K562 (cell line): ENCODE data around the gene LIMS2. TPM values are rescaled to one million over a fixed set of nuclear protein-coding genes. Genes with fewer than 3 reads are reported as not detected.
A peak's percentile ranks its signal among the peaks of the same experiment; 100 is the strongest.

Source experiments
- ATAC-seq: fragments of 200-7000 bp; cut with Tn5 transposase; 3 replicates; pipeline ENCODE4 v1.9.1; 2020; ENCODE audit warnings: moderate library complexity
- BruUV-seq: library from RNA; stranded (reverse); fragments of 400-500 nt; replicated peaks from 2 replicates; lab custom pipeline; 2021; lab: Mats Ljungman, UMichigan
- CTCF ChIA-PET: fragments of 300-600 bp; formaldehyde crosslinking; extraction: SDS; loops from one replicate; lab custom pipeline; 2021; ENCODE audit warnings: low intra/inter-chr PET ratio; lab: Yijun Ruan, JAX
- POLR2A ChIA-PET: fragments of 300-600, 350-650 bp; sonication (Branson Sonifier 250); formaldehyde crosslinking; extraction: SDS; loops from one replicate; lab custom pipeline; 2021; ENCODE audit warnings: antibody characterized with exemption, inconsistent platforms; lab: Yijun Ruan, JAX
- DNase-seq, 4 experiments: peaks; one replicate each; pipeline versions ENCODE4 v3.0.0 to v3.0.0-alpha.2; 2011 to 2018; ENCODE audit warnings: low spot score in 3 of 4, mixed read lengths in 3 of 4; ENCODE audit errors: extremely low read depth in 1 of 4
- FAIRE-seq: peaks from 2 replicates; lab custom pipeline; 2011; peaks lifted over from hg19 to GRCh38; lab: Jason Lieb, UNC
- H2AFZ ChIP-seq: 2 replicates; pipeline ENCODE4 v1.6.0; 2011; ENCODE audit warnings: low read depth, low read length, control low read depth, inconsistent platforms
- H3K27ac ChIP-seq: fragments of 200-600 bp; 3 replicates; pipeline ENCODE4 v1.8.0; 2011; ENCODE audit warnings: low read depth, mild to moderate bottlenecking, control low read depth, inconsistent platforms, low read length, moderate library complexity, mixed read lengths; ENCODE audit errors: extremely low read depth
- H3K27me3 ChIP-seq, 2 experiments: fragments of 300-600 bp in 1 of 2; 2 replicates in 1 of 2; 3 replicates in 1 of 2; pipeline versions ENCODE4 v1.6.0 to v1.8.0; 2011; ENCODE audit warnings: inconsistent platforms in 2 of 2, low read length in 2 of 2, mild to moderate bottlenecking in 1 of 2, mixed read lengths in 1 of 2, moderate library complexity in 1 of 2; ENCODE audit not compliant: control insufficient read depth in 2 of 2, insufficient read depth in 2 of 2
- H3K36me3 ChIP-seq: fragments of 300-600 bp; 3 replicates; pipeline ENCODE4 v1.8.0; 2011; ENCODE audit warnings: mild to moderate bottlenecking, low read length, inconsistent platforms; ENCODE audit not compliant: control insufficient read depth, insufficient read depth
- H3K4me1 ChIP-seq, 2 experiments: fragments of 200-600 bp in 1 of 2; replicated peaks in 1 of 2; 2 replicates in 1 of 2; 3 replicates in 1 of 2; pipeline versions ENCODE4 v1.5.1 to v1.8.0; 2011; ENCODE audit warnings: inconsistent platforms in 2 of 2, low read length in 2 of 2, mild to moderate bottlenecking in 1 of 2, mixed read lengths in 1 of 2, moderate library complexity in 1 of 2; ENCODE audit not compliant: control insufficient read depth in 2 of 2, insufficient read depth in 2 of 2
- H3K4me2 ChIP-seq: 2 replicates; pipeline ENCODE4 v1.6.1; 2011; ENCODE audit warnings: low read length, control low read depth, inconsistent platforms, mixed read lengths; ENCODE audit not compliant: insufficient read depth
- H3K4me3 ChIP-seq: fragments of 200-600 bp; sonication (generic), shearing (Covaris generic); 2 replicates; pipeline ENCODE4 v1.5.1; 2016; ENCODE audit warnings: control low read depth, inconsistent platforms
- H3K79me2 ChIP-seq: fragments of 200-600 bp; 3 replicates; pipeline ENCODE4 v1.8.0; 2011; ENCODE audit warnings: low read length, inconsistent platforms; ENCODE audit not compliant: control insufficient read depth, insufficient read depth
- H3K9ac ChIP-seq, 2 experiments: 2 replicates each; pipeline versions ENCODE4 v1.6.0 to v1.6.1; 2011; ENCODE audit warnings: low read depth in 2 of 2, low read length in 2 of 2, control low read depth in 1 of 2, inconsistent platforms in 1 of 2, mild to moderate bottlenecking in 1 of 2, mixed read lengths in 1 of 2; ENCODE audit not compliant: insufficient read depth in 1 of 2
- H3K9me1 ChIP-seq: one replicate; pipeline ENCODE4 v1.6.0; 2011; ENCODE audit warnings: inconsistent platforms, mild to moderate bottlenecking, low read length, moderate library complexity; ENCODE audit not compliant: control insufficient read depth, insufficient read depth
- H3K9me3 ChIP-seq: replicated peaks from 2 replicates; pipeline ENCODE4 v1.5.1; 2011; ENCODE audit warnings: low read depth, low read length, inconsistent platforms; ENCODE audit not compliant: control insufficient read depth, insufficient read depth
- H4K20me1 ChIP-seq: replicated peaks from 2 replicates; pipeline ENCODE4 v1.6.1; 2011; ENCODE audit warnings: low read length, inconsistent platforms, mixed read lengths; ENCODE audit not compliant: control insufficient read depth, insufficient read depth
- ERF ChIP-seq: fragments of 450-650 bp; formaldehyde crosslinking; IDR thresholded peaks from 2 replicates; pipeline ENCODE4 v1.4.0; 2020; ENCODE audit warnings: mild to moderate bottlenecking, mixed read lengths
- HDAC2 ChIP-seq: fragments of 450-650 bp; IDR thresholded peaks from 2 replicates; pipeline ENCODE4 v1.6.1; 2016; ENCODE audit warnings: mild to moderate bottlenecking
- NELFE ChIP-seq: IDR thresholded peaks from 2 replicates; pipeline ENCODE4 v1.6.1; 2011; ENCODE audit warnings: mild to moderate bottlenecking; ENCODE audit not compliant: insufficient read depth, insufficient read length
- RFX1 ChIP-seq: fragments of 450-650 bp; IDR thresholded peaks from 2 replicates; pipeline ENCODE4 v1.6.1; 2016; ENCODE audit warnings: mild to moderate bottlenecking, moderate library complexity
- SIN3B ChIP-seq: fragments of 450-650 bp; IDR thresholded peaks from 2 replicates; pipeline ENCODE4 v1.6.1; 2017; ENCODE audit warnings: low read depth, mild to moderate bottlenecking, moderate library complexity
- TAF1 ChIP-seq: IDR thresholded peaks from 2 replicates; pipeline ENCODE4 v1.6.1; 2011; ENCODE audit warnings: mild to moderate bottlenecking, low read length, moderate library complexity; ENCODE audit not compliant: insufficient read depth, control insufficient read depth, severe bottlenecking; ENCODE audit errors: extremely low read depth
- TRIM28 ChIP-seq: fragments of 450-650 bp; IDR thresholded peaks from 2 replicates; pipeline ENCODE4 v1.6.1; 2017
- U2AF1 ChIP-seq: fragments of 200-400 bp; formaldehyde crosslinking; optimal IDR thresholded peaks from 2 replicates; pipeline ENCODE3; 2017; ENCODE audit warnings: mild to moderate bottlenecking, low read depth, low read length, moderate library complexity
- WHSC1 ChIP-seq: IDR thresholded peaks from one replicate; pipeline ENCODE4 v1.6.1; 2012; ENCODE audit warnings: low read length, control low read depth, inconsistent platforms
- ZBTB5 ChIP-seq: fragments of 450-650 bp; IDR thresholded peaks from 2 replicates; pipeline ENCODE4 v1.6.1; 2017; ENCODE audit warnings: antibody characterized with exemption
- ZNF696 ChIP-seq: fragments of 250-450 bp; sonication (Bioruptor Pico); conservative IDR thresholded peaks from 2 replicates; pipeline ENCODE4 v1.4.0; 2020; ENCODE audit warnings: mild to moderate bottlenecking, moderate library complexity
- WGBS: fragments of 100-300 bp; shearing (Covaris generic); methylation state at CpG from one replicate; pipeline ENCODE4 v1.1.6; 2016; ENCODE audit warnings: low coverage, mixed read lengths; ENCODE audit not compliant: insufficient coverage; ENCODE audit errors: missing lambda C conversion rate; 5-methylcytosine and 5-hydroxymethylcytosine counted together
- in situ Hi-C: fragments of 300-500 bp; cut with MboI; formaldehyde crosslinking; loops from 4 replicates; pipeline ENCODE4 v1.15.0; 2018; ENCODE audit warnings: inconsistent platforms, mixed read lengths
- intact Hi-C: fragments of 100-400 bp; cut with micrococcal nuclease; formaldehyde crosslinking; loops from 2 replicates; pipeline ENCODE4 v1.14.2; 2022
- polyA plus RNA-seq, 8 experiments: library from polyadenylated mRNA; depleted of rRNA in 4 of 8; stranded (reverse) in 5 of 8; unstranded in 3 of 8; fragments of >200 nt; fragmentation: Nextera tagmentation in 2 of 8; fragmentation: Illumina TruSeq in 1 of 8; extraction: Ambion mirVana in 2 of 8; extraction: Trizol in 1 of 8; gene quantifications; 2 replicates each; pipeline versions ENCODE4 v1.2.1 to v1.2.3, GENCODE V29; 2011 to 2014; ENCODE audit warnings: inconsistent platforms in 1 of 8, missing spikeins in 1 of 8
- total RNA-seq, 7 experiments: library from RNA; depleted of rRNA in 6 of 7; stranded (reverse); fragments of >200 nt in 6 of 7; fragmentation: Illumina TruSeq in 2 of 7; extraction: Trizol in 2 of 7; gene quantifications; 2 replicates each; pipeline versions ENCODE4 v1.2.1 to v1.2.3, GENCODE V29; 2011 to 2021; ENCODE audit warnings: low replicate concordance in 1 of 7

LIMS2 gene
- total and polyA plus RNA-seq, 9 of the 15 experiments (the other 6 are each of a cell fraction or from before 2014, with no cell fraction given): 0.04 to 0.22 TPM; not detected in 7

GRCh38 chr2:127619877-127620705 lies 55.2 kb downstream of the LIMS2 start:
- Histone ChIP-seq H2AFZ (no peak overlapping the region), H3K27me3 (peaks cover 36 to 61% of the 10 kb centered on the region in 2 experiments), H3K9me3 (no peaks in the 10 kb centered on the region), H3K4me2 (no peak overlapping the region), H4K20me1 (peaks cover 5% of the 10 kb centered on the region; the same call in 1 of the 2 replicates), H3K4me1 (peaks cover 0 to 12% of the 10 kb centered on the region in 2 experiments; a peak in 2 of 5 replicates), H3K36me3 (no peaks in the 10 kb centered on the region), H3K4me3 (no peak overlapping the region), H3K9me1 (no peaks in the 10 kb centered on the region), H3K27ac (no peak overlapping the region), H3K9ac (no peak overlapping the region), H3K79me2 (no peaks in the 10 kb centered on the region)
- no TSS peak for BruUV-seq
- CTCF ChIA-PET: no interaction called here
- ATAC-seq (peak; percentile 44), FAIRE-seq (no peak), DNase-seq (no peak)
- 0% methylated on average over 13 of the region's 16 CpGs for WGBS
- POLR2A ChIA-PET: interaction anchor here (1.3 kb wide), 1 partner anchor 12 kb away, joined by 6 read pairs; no protein-coding TSS in a partner anchor
- intact Hi-C loops (no loop called here), in situ Hi-C loops (no loop called here)
- TF ChIP-seq SIN3B (no peak), TRIM28 (no peak), ZNF696 (CRISPR knock-in tag) (no peak), ZBTB5 (no peak), HDAC2 (no peak), TAF1 (no peak), NELFE (no peak), U2AF1 (no peak), WHSC1 (no peak), ERF (CRISPR knock-in tag) (no peak), RFX1 (no peak)
